ENCODE results near the gene EIF4G3.

- TF ChIP-seq CTCF (IDR thresholded peaks at IDR 0.05) (no peak), POLR2A (IDR thresholded peaks at IDR 0.05) (no peak)
Observed at GRCh38 chr1:21212126-21212525, 35.4 kb upstream of the EIF4G3 start.

Measured in esophagus squamous epithelium (tissue), 4 donors.